ENCODE measurements around the gene CEP83.

Gene CEP83

DNA sequence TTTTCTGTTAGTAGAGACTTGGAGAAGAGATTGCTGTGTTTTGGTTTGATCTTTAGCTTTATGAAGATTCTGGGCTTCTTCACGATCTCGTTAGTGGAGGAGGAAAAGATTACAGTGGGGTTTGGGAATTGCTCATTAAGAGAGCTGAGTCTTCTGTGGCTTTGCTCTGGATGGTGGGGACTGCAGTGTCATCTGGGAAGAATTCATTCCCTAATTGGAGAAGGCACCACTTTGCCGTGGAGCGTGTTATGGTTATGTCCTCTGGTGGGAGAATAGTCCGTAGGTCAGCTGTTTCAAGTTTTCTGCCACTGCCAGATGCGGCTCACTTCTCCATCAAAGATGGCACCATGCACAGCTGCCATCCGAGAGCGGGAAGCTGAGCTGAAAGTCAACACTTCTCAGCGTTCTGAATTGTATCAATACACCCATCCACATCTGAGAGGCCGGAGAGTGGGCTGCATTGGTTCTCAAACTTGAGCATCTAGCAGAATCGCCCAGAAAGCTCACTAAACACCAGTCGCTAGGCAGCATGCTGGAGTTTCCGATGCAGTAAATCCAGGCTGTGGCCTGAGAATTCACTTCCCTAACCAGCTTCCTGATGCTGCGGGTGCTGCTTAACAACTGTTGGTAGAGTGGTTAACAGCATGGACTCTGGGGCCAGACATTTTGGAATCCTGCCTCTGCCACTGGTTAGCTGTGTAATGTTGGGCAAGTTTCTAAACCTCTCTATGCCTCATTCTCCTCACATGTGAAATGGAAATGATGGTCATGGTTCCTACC, 193.5 kb downstream of the CEP83 start:
- no peak for DNase-seq

GRCh38 chr12:94265539-94265938, 194.1 kb downstream of the CEP83 start:
- DNase-seq: no peak

DNA sequence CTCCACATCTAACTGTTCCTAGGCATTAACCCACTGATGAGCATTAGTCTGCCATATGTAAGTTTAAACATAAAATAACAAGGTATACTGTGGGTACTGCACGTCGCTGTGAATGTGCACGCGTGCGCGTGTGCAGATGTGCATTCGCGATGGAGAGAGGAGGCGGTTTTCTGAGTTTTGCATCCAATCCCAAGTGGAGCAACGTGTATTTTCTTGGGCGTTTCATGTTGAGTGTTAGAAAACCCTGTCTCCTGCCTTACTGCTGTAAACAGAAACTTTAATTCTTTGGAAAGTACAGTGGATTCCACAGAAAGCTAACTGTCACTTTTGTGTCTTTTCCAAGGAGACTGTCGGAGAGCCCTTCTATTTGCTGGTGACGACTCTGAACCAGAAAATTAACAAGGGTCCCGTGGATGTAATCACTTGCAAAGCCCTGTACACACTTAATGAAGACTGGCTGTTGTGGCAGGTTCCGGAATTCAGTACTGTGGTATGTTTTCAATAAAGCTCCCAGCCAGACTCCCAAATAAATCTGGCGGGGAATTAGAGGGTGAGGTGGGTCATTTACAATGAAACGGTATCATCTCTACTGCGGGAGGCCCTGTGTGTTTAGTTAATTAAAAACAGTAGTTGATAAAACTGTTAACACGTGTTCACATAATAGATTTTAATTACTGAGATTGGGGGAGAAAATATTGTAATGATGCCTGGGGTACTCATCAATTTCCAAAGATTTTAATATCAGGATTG, 194.8 kb downstream of the CEP83 start:
- no peak for DNase-seq

- no peak for DNase-seq
Observed at GRCh38 chr12:94263905-94264561, 195.6 kb downstream of the CEP83 start.

DNA sequence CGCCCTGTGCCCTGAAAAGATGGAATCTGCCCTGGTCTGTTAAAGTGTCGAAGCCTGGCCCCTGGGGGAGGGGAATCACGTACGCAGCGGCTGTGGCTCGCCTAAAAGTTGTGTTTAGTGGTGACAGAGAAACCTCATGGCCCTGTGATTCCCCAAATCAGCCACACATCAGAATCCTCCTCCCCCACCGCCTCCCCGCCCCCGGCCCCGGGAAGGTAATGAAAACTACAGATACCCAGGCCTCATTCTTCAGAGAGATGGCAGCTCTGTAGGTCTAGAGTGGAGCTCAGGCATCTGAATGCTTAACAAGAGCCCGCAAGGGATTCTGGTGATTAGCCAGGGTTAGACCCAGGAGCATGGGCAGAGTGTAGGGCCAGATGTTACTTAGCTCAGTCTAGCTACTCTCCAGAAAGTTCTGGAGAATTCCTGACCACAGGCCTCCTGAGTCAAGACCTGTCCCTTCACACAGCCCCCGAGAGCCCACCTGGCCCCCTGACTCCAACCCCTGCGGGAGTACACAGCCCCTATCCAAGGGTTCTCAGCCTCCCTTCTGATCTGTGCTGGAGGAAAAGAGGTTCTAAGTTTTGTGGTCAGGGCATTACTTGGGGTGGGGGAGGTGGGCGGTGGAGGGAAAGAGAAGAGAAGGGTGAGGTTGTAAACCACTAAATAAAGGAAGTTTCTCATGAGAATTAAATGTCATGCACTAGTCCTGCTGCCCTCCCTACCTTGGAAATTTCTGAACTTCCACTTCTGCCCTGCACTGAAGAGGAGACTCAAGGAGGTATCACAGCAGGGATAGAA, 196.5 kb downstream of the CEP83 start:
- no peak for DNase-seq

DNA sequence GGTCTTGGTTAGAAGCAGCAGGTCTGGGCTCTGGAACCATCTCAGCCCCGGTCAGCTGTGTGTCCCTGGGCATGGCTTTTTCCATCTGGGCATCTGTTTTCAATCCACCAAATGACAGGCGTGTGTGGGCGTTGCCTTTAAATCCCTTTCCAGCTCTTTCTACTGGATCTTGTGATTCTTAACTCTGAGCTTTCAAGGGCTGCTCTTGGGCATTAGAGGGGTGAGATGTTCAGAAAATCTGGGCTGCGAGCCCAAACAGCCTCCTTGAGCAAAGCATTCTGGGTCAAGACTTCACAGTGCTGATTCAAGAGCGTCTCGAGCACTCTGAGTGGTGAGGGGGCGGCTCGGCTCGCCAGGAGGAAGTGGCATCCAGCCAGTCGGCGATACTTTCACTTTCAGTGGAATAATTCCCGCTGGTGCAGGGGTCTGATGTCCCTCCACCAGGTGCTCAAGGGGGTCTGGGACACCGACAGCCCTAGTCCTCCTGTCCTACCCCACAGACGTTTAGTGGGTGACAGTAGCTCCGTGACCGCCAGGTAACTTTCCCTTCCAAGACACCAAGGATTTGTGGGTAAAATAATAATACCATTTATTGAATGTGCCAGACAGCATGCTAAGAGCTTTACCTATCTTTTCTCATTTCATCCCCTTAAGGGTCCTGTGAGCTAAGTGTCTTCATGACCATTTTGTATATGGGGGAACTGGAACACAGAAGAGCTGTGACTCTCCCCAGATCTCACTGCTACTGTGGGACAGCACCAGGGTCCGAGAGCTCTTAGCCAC, 197.2 kb downstream of the CEP83 start:
- DNase-seq: no peak

DNA sequence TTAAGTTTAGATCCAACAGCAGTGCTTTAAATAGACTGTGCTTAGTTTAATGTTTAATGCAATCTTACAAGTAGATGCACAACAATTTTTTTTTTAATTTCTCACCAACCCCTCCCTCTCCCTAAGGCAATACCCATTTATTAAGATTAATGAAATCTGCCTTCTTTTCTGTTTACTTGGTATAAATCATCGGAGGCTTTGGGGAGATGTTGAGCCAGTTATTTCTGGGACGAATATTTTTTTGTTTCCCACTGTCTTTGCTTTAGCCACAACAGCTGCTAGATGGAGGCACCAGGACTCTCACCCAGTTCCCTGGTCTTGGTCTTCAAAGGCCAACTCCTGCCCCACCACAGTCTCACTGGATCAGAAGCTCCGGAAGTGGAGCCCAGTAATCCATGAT, 197.9 kb downstream of the CEP83 start:
- no peak for DNase-seq

DNA sequence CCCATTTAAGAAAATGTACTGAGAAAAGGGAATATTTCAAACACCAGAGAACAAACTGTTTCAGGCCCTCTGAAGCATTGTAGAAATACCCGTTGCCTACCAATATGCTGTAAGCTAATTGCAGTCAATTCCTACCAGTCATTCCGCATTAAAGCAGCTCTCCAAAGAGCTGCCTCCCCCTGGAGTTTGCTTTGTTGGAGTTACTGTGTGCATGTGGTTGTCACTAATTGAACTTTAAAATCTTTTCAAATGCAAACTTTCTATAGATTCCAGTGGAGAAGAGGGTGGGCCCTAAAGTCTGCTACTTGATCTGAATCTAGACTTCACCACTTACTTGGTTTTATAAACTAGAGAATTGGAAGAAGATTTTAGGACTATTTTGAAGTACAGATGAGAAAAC, 198.5 kb downstream of the CEP83 start:
- DNase-seq: no peak

GRCh38 chr12:94260717-94261116, 198.9 kb downstream of the CEP83 start:
- no peak for DNase-seq

DNA sequence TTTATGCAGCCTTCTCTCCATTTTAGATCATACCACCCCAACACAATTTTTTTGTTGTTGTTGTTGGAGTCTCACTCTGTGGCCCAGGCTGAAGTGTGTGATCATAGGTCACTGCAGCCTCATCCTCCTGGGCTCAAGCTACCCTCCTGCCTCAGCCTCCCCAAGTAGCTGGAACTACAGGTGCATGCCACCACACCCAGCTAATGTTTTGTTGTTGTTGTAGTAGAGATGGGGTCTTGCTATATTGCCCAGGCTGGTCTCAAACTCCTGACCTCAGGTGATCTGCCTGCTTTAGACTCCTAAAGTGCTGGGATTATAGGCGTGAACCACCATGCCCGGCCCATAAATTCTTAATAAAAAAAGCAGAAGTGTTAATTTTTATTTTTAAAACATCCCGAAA, 199.7 kb downstream of the CEP83 start:
- DNase-seq: no peak

DNA sequence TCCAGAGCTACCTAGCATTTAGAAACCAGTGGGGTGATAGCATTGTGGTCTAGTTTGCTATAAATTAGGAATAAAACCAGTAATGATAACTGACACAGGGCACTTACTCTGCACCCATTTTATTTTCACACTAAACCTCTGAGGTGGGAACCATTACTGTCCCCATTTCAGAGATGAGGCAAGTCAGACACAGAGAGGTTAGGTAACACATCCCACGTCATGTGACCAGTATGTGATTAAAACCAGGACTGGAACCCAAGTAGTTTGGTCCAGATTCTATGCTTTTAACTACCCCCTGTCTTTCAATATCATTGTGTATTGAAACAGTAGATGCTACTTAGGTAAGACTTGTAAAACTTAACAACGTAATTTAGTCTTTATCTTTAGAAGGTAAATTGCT, 201.1 kb downstream of the CEP83 start:
- no peak for DNase-seq

All from NCI-H1092 (cell line).